Hematopoietic multipotent progenitor cell treated with erythropoietin and hydrocortisone succinate and interleukin-3 and kit ligand, for 6 days (in vitro differentiated cells): ENCODE data around the gene ELFN1.
A peak's percentile ranks its signal among the peaks of the same experiment; 100 is the strongest.

Experiments
- DNase-seq: peaks from one replicate; pipeline ENCODE4 v3.0.0-alpha.2; 2015

Gene ELFN1

GRCh38 chr7:1643270-1644092, 26.6 kb upstream of the ELFN1 start:
- DNase-seq, result no peak

GRCh38 chr7:1644341-1645070, 25.6 kb upstream of the ELFN1 start:
- DNase-seq, result no peak

- DNase-seq, result no peak
Measured at GRCh38 chr7:1645071-1645409, 25.0 kb upstream of the ELFN1 start.

- DNase-seq, result no peak
Measured at GRCh38 chr7:1645476-1645875, 24.6 kb upstream of the ELFN1 start.

- no peak for DNase-seq
Measured at GRCh38 chr7:1646391-1646790, 23.7 kb upstream of the ELFN1 start.

- DNase-seq, result no peak
Measured at GRCh38 chr7:1646957-1647891, 22.9 kb upstream of the ELFN1 start.

- peak; percentile 92 for DNase-seq
Measured at GRCh38 chr7:1647961-1648672, 22.0 kb upstream of the ELFN1 start.

- DNase-seq, result no peak
Measured at GRCh38 chr7:1649751-1650326, 20.2 kb upstream of the ELFN1 start.

GRCh38 chr7:1650363-1651030, 19.6 kb upstream of the ELFN1 start:
- no peak for DNase-seq

GRCh38 chr7:1651031-1651446, 19.0 kb upstream of the ELFN1 start:
- DNase-seq, result no peak

GRCh38 chr7:1651891-1652290, 18.2 kb upstream of the ELFN1 start:
- DNase-seq, result no peak

GRCh38 chr7:1653500-1653899, 16.6 kb upstream of the ELFN1 start:
- no peak for DNase-seq

GRCh38 chr7:1654111-1654510, 16.0 kb upstream of the ELFN1 start:
- no peak for DNase-seq

- no peak for DNase-seq
Measured at GRCh38 chr7:1654738-1655475, 15.2 kb upstream of the ELFN1 start.

GRCh38 chr7:1659696-1660095, 10.4 kb upstream of the ELFN1 start:
- no peak for DNase-seq

GRCh38 chr7:1661461-1661860, 8.6 kb upstream of the ELFN1 start:
- no peak for DNase-seq

- no peak for DNase-seq
Measured at GRCh38 chr7:1662101-1662500, 8.0 kb upstream of the ELFN1 start.

- no peak for DNase-seq
Measured at GRCh38 chr7:1662767-1663166, 7.3 kb upstream of the ELFN1 start.

GRCh38 chr7:1663223-1663622, 6.9 kb upstream of the ELFN1 start:
- no peak for DNase-seq

- no peak for DNase-seq
Measured at GRCh38 chr7:1663857-1664651, 6.0 kb upstream of the ELFN1 start.
